H1 (cell line): ENCODE data around the gene ZBTB43. TPM values are rescaled to one million over a fixed set of nuclear protein-coding genes. Genes with fewer than 3 reads are reported as not detected.

ENCODE experiments used
- CTCF ChIA-PET: fragments of 300-600 bp; sonication (Branson Sonifier 250); formaldehyde crosslinking; loops from one replicate; lab custom pipeline; 2021; ENCODE audit not compliant: partially characterized antibody; lab: Charles Lee
- POLR2A ChIA-PET: fragments of 300-600 bp; sonication (Branson Sonifier 250); formaldehyde crosslinking; loops from one replicate; lab custom pipeline; 2021; ENCODE audit warnings: inconsistent platforms; ENCODE audit not compliant: partially characterized antibody; lab: Charles Lee
- DNase-seq, 2 experiments: peaks; one replicate each; pipeline versions ENCODE4 v3.0.0 to v3.0.0-alpha.2; 2010 to 2022; ENCODE audit warnings: low spot score in 2 of 2, low read depth in 1 of 2, mixed read lengths in 1 of 2
- FAIRE-seq: peaks from 2 replicates; lab custom pipeline; 2011; peaks lifted over from hg19 to GRCh38; lab: Jason Lieb, UNC
- H2AFZ ChIP-seq: 2 replicates; pipeline ENCODE4 v1.8.1; 2012; ENCODE audit warnings: low read length, inconsistent platforms
- H2AK5ac ChIP-seq: 2 replicates; pipeline ENCODE4 v1.6.1; 2013; ENCODE audit warnings: low read depth, low read length
- H2BK120ac ChIP-seq: replicated peaks from 2 replicates; pipeline ENCODE3; 2013; ENCODE audit warnings: low read depth, low read length, inconsistent platforms
- H2BK12ac ChIP-seq: 2 replicates; pipeline ENCODE4 v1.6.1; 2013; ENCODE audit warnings: low read depth, low read length
- H2BK15ac ChIP-seq: 2 replicates; pipeline ENCODE4 v1.6.1; 2013; ENCODE audit warnings: low read length
- H2BK20ac ChIP-seq: 2 replicates; pipeline ENCODE4 v1.6.1; 2013; ENCODE audit warnings: low read length
- H2BK5ac ChIP-seq: 2 replicates; pipeline ENCODE4 v1.6.1; 2013; ENCODE audit warnings: low read depth, low read length
- H3K14ac ChIP-seq: 2 replicates; pipeline ENCODE4 v1.6.1; 2013; ENCODE audit warnings: inconsistent platforms; ENCODE audit not compliant: insufficient read length
- H3K18ac ChIP-seq: 2 replicates; pipeline ENCODE4 v1.6.1; 2013; ENCODE audit warnings: low read length; ENCODE audit errors: extremely low read depth
- H3K23ac ChIP-seq: 2 replicates; pipeline ENCODE4 v1.6.1; 2013; ENCODE audit warnings: inconsistent platforms; ENCODE audit not compliant: insufficient read length
- H3K23me2 ChIP-seq: 2 replicates; pipeline ENCODE4 v1.6.1; 2013; ENCODE audit warnings: low read depth, low read length
- H3K27ac ChIP-seq: 2 replicates; pipeline ENCODE4 v1.6.1; 2011; ENCODE audit warnings: low read depth, low read length, inconsistent platforms
- H3K27me3 ChIP-seq, 4 experiments: replicated peaks in 1 of 4; 1 replicate in 1 of 4; 2 replicates in 3 of 4; pipeline versions ENCODE4 v1.6.1 to v1.8.1; 2011 to 2013; ENCODE audit warnings: low read length in 3 of 4, mild to moderate bottlenecking in 3 of 4, inconsistent platforms in 2 of 4, mixed read lengths in 2 of 4, moderate library complexity in 1 of 4; ENCODE audit not compliant: control insufficient read depth in 3 of 4, insufficient read depth in 3 of 4; ENCODE audit errors: extremely low read depth in 1 of 4
- H3K36me3 ChIP-seq, 4 experiments: 2 replicates each; pipeline versions ENCODE4 v1.6.1 to v1.8.1; 2011 to 2013; ENCODE audit warnings: mild to moderate bottlenecking in 4 of 4, low read length in 3 of 4, moderate library complexity in 2 of 4, control low read depth in 1 of 4, inconsistent platforms in 1 of 4; ENCODE audit not compliant: insufficient read depth in 4 of 4, control insufficient read depth in 2 of 4
- H3K4ac ChIP-seq: replicated peaks from 2 replicates; pipeline ENCODE3; 2013; ENCODE audit warnings: low read length, low read depth, mixed read lengths, inconsistent platforms; ENCODE audit not compliant: insufficient read length
- H3K4me1 ChIP-seq, 4 experiments: replicated peaks in 1 of 4; 1 replicate in 1 of 4; 2 replicates in 3 of 4; pipeline versions ENCODE4 v1.6.1 to v1.8.1; 2011 to 2013; ENCODE audit warnings: low read length in 3 of 4, inconsistent platforms in 2 of 4, mixed read lengths in 1 of 4; ENCODE audit not compliant: insufficient read depth in 4 of 4, control insufficient read depth in 3 of 4
- H3K4me2 ChIP-seq, 2 experiments: 2 replicates each; pipeline versions ENCODE4 v1.6.1 to v1.8.1; 2011 to 2013; ENCODE audit warnings: low read depth in 2 of 2, low read length in 2 of 2, control low read depth in 1 of 2, inconsistent platforms in 1 of 2, mild to moderate bottlenecking in 1 of 2; ENCODE audit not compliant: insufficient read depth in 1 of 2
- H3K4me3 ChIP-seq, 4 experiments: fragments of 200-600, 300-600 bp in 1 of 4; sonication (generic), shearing (Covaris generic), sonication (Bioruptor Twin) in 1 of 4; 2 replicates each; pipeline versions ENCODE4 v1.5.1 to v1.8.1; 2011 to 2016; ENCODE audit warnings: low read length in 4 of 4, low read depth in 3 of 4, control low read depth in 2 of 4, inconsistent platforms in 2 of 4, mild to moderate bottlenecking in 2 of 4, mixed read lengths in 1 of 4, moderate library complexity in 1 of 4; ENCODE audit not compliant: insufficient read depth in 2 of 4; ENCODE audit errors: extremely low read depth in 1 of 4
- H3K56ac ChIP-seq: replicated peaks from 2 replicates; pipeline ENCODE3; 2013; ENCODE audit warnings: low read depth, mild to moderate bottlenecking, mixed read lengths, low read length, inconsistent platforms; ENCODE audit not compliant: insufficient read length
- H3K79me1 ChIP-seq: 2 replicates; pipeline ENCODE4 v1.6.1; 2013; ENCODE audit warnings: low read depth, low read length, control low read depth
- H3K79me2 ChIP-seq, 2 experiments: 2 replicates each; pipeline versions ENCODE4 v1.6.1 to v1.8.1; 2012 to 2013; ENCODE audit warnings: low read length in 2 of 2, mild to moderate bottlenecking in 2 of 2, inconsistent platforms in 1 of 2; ENCODE audit not compliant: insufficient read depth in 2 of 2, control insufficient read depth in 1 of 2
- H3K9ac ChIP-seq, 4 experiments: replicated peaks in 1 of 4; 1 replicate in 1 of 4; 2 replicates in 3 of 4; pipeline versions ENCODE4 v1.6.1 to v1.8.1; 2011 to 2013; ENCODE audit warnings: low read depth in 3 of 4, low read length in 3 of 4, control low read depth in 2 of 4, mild to moderate bottlenecking in 2 of 4, moderate library complexity in 2 of 4, inconsistent platforms in 1 of 4; ENCODE audit errors: extremely low read depth in 1 of 4
- H3K9me3 ChIP-seq, 2 experiments: 2 replicates each; pipeline versions ENCODE4 v1.6.1 to v1.8.1; 2012 to 2013; ENCODE audit warnings: mild to moderate bottlenecking in 2 of 2, moderate library complexity in 2 of 2, control low read depth in 1 of 2, inconsistent platforms in 1 of 2, low read depth in 1 of 2, low read length in 1 of 2, mixed read lengths in 1 of 2; ENCODE audit not compliant: insufficient read depth in 2 of 2
- H4K20me1 ChIP-seq, 2 experiments: replicated peaks in 1 of 2; 2 replicates each; pipeline versions ENCODE3 to v1.8.1; 2011 to 2013; ENCODE audit warnings: inconsistent platforms in 2 of 2, low read length in 2 of 2, mild to moderate bottlenecking in 1 of 2; ENCODE audit not compliant: insufficient read depth in 2 of 2, control insufficient read depth in 1 of 2
- H4K5ac ChIP-seq: 2 replicates; pipeline ENCODE4 v1.6.1; 2013; ENCODE audit warnings: low read length, low read depth, mixed read lengths, inconsistent platforms; ENCODE audit not compliant: insufficient read length
- H4K8ac ChIP-seq: 2 replicates; pipeline ENCODE4 v1.8.0; 2013; ENCODE audit warnings: mild to moderate bottlenecking, moderate library complexity, low read length, inconsistent platforms; ENCODE audit not compliant: insufficient read depth; ENCODE audit errors: extremely low read depth
- H4K91ac ChIP-seq: replicated peaks from 2 replicates; pipeline ENCODE3; 2013; ENCODE audit warnings: low read length, mixed read lengths, inconsistent platforms; ENCODE audit not compliant: insufficient read length
- ASH2L ChIP-seq: fragments of 200-600, 300-600 bp; sonication (generic); IDR thresholded peaks from one replicate; pipeline ENCODE4 v1.7.1; 2017; ENCODE audit warnings: low read length
- BCL11A ChIP-seq, 2 experiments: IDR thresholded peaks; one replicate each; pipeline ENCODE4 v1.6.1; 2011; ENCODE audit warnings: low read depth in 2 of 2, low read length in 2 of 2, mild to moderate bottlenecking in 2 of 2
- CEBPB ChIP-seq: IDR thresholded peaks from 2 replicates; pipeline ENCODE4 v1.6.1; 2012; ENCODE audit warnings: low read depth, low read length
- EGR1 ChIP-seq: IDR thresholded peaks from 2 replicates; pipeline ENCODE4 v1.6.1; 2011; ENCODE audit warnings: low read depth, low read length, borderline replicate concordance
- GABPA ChIP-seq: IDR thresholded peaks from 2 replicates; pipeline ENCODE4 v1.6.1; 2011; ENCODE audit warnings: mild to moderate bottlenecking, low read length, moderate library complexity, borderline replicate concordance; ENCODE audit not compliant: insufficient read depth
- KDM5A ChIP-seq: fragments of 200-600 bp; IDR thresholded peaks from 2 replicates; pipeline ENCODE4 v1.7.1; 2012; ENCODE audit warnings: mild to moderate bottlenecking, low read length, inconsistent platforms, mixed read lengths
- SAP30 ChIP-seq: fragments of 300-600 bp; sonication (generic); IDR thresholded peaks from 2 replicates; pipeline ENCODE4 v1.7.1; 2012; ENCODE audit warnings: low read length, moderate library complexity, mild to moderate bottlenecking, inconsistent platforms; ENCODE audit not compliant: insufficient read depth, insufficient replicate concordance
- SIN3A ChIP-seq, 2 experiments: IDR thresholded peaks in 1 of 2; conservative IDR thresholded peaks in 1 of 2; 2 replicates each; pipeline ENCODE4 v1.6.1; 2011 to 2012; ENCODE audit warnings: low read length in 2 of 2, improper control_type of control experiment in 1 of 2, low read depth in 1 of 2, mild to moderate bottlenecking in 1 of 2
- SIRT6 ChIP-seq: IDR thresholded peaks from one replicate; pipeline ENCODE4 v1.7.1; 2012; ENCODE audit warnings: low read length, inconsistent platforms
- SP1 ChIP-seq: IDR thresholded peaks from 2 replicates; pipeline ENCODE4 v1.6.1; 2011; ENCODE audit warnings: low read depth, low read length
- TAF1 ChIP-seq: IDR thresholded peaks from 2 replicates; pipeline ENCODE4 v1.6.1; 2011; ENCODE audit warnings: mild to moderate bottlenecking, low read depth, low read length
- ZNF274 ChIP-seq: IDR thresholded peaks from 2 replicates; pipeline ENCODE4 v1.7.0; 2012; ENCODE audit warnings: low read length, borderline replicate concordance; ENCODE audit errors: extremely low read depth
- WGBS, 2 experiments: shearing (Covaris generic) in 1 of 2; methylation state at CpG; one replicate each; pipeline versions ENCODE4 v1.1.6 to v1.1.7; 2013 to 2015; ENCODE audit warnings: low lambda C conversion rate in 2 of 2, mixed read lengths in 2 of 2, inconsistent platforms in 1 of 2, low coverage in 1 of 2, missing lambda C conversion rate in 1 of 2; ENCODE audit not compliant: insufficient replicate concordance in 2 of 2, insufficient coverage in 1 of 2, insufficient read length in 1 of 2; ENCODE audit errors: extremely low coverage in 1 of 2, missing lambda C conversion rate in 1 of 2; 5-methylcytosine and 5-hydroxymethylcytosine counted together
- polyA plus RNA-seq, 7 experiments: library from polyadenylated mRNA; depleted of rRNA in 3 of 7; stranded (reverse) in 5 of 7; unstranded in 2 of 7; fragments of >200 nt in 5 of 7; fragments of 200-250 nt in 2 of 7; gene quantifications; 1 replicate in 5 of 7; 2 replicates in 1 of 7; 4 replicates in 1 of 7; pipeline versions ENCODE4 v1.2.1 to v1.2.3, GENCODE V29; 2011 to 2013; ENCODE audit warnings: missing spikeins in 2 of 7, mixed read lengths in 2 of 7
- total RNA-seq: library from RNA; stranded (reverse); fragmentation: NEBNext Ultra II Directional; extraction: Animal tissue kit (Norgen Biotek cat#: 25700); gene quantifications from 2 replicates; pipeline ENCODE4 v1.2.1, GENCODE V29; 2021

The ZBTB43 gene
- total and polyA plus RNA-seq, 2 of the 8 experiments (the other 6 are each of a cell fraction or from before 2014, with no cell fraction given): 4.1 to 16.7 TPM

DNA sequence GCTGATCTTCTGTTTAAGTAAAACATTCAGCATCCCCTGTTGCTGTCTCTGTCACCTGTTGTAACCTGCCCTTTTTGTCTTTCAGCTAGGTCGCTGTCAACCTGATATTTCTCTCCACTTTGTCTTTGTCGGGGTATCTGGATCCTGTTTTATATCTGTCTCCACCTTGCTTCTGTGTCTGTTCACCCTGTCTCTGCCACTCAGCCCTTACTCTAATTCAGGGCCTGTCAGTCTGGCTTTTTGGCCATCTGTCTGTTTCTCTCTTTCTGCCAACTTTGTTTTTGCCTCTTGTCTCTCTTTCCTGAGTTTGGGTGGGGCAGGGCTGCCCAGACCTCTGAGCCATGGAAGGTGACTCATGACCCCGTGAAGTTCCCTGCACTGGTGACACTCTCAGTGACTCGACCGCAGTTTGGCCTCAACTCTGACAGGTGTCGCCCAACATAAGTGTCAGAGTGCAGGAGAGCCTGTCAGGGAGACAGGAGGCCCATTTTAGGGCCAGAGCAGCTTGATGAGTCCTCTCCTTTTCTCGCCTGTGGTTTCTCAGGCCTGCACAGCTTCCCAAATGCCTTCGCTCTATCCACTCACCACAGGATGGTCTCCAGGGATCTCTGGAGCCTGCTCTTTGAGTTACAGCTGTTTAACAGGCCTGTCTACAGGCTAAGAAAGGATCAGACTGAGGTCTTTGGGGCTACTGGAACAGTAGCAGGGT is 868 bp downstream of the ZBTB43 start:
- H2AFZ ChIP-seq: no peak overlapping the region
- no peaks in the 10 kb centered on the region for H3K36me3 ChIP-seq
- H3K23ac ChIP-seq: no peak overlapping the region
- TF ChIP-seq GABPA (no peak), SIRT6 (no peak), KDM5A (no peak), EGR1 (no peak), ZNF274 (no peak), TAF1 (no peak), ASH2L (no peak), SP1 (no peak), BCL11A (IDR thresholded peaks at IDR 0.05; ENCODE audit: low read depth in 2 of 2, low read length in 2 of 2) (no peak), CEBPB (no peak), SIN3A (conservative IDR thresholded peaks at IDR 0.05 in 1 of 2, IDR thresholded peaks at IDR 0.05 in 1 of 2; ENCODE audit: low read depth in 1 of 2, low read length in 2 of 2) (0 out of 4 replicates have a peak, but pooled peaks of 1 of the 2 experiments have one; percentile 53), SAP30 (peak; percentile 71)

More for the DNA sequence above, 868 bp downstream of the ZBTB43 start:
- no peak overlapping the region for H2BK5ac ChIP-seq
- H4K20me1 ChIP-seq: peaks cover 5 to 8% of the 10 kb centered on the region in 2 experiments
- H3K18ac ChIP-seq: no peak overlapping the region
- H2BK15ac ChIP-seq: no peak overlapping the region
- peaks cover 6 to 39% of the 10 kb centered on the region in 2 experiments; a peak in 3 of 4 replicates for H3K79me2 ChIP-seq
- no peak overlapping the region for H2BK120ac ChIP-seq
- peak overlapping the region; percentile 22; the same call in 1 of the 2 replicates for H4K8ac ChIP-seq
- DNase-seq: no peak
- H3K56ac ChIP-seq: no peak overlapping the region
- ChIA-PET CTCF (interaction anchor here (0.6 to 1.8 kb wide), 5 partner anchors 58 to 208 kb away, joined by 3 to 7 read pairs (median 4); no protein-coding TSS in a partner anchor), POLR2A (interaction anchor here (0.8 to 1.6 kb wide), 2 partner anchors 13 to 75 kb away, joined by 3 to 6 read pairs; no protein-coding TSS in a partner anchor)
- H3K27ac ChIP-seq: no peak overlapping the region
- H3K4me3 ChIP-seq: peak overlapping the region; percentile 76 to 88 (median 81)
- peaks cover 0 to 7% (median 5%) of the 10 kb centered on the region in 4 experiments; a peak in 6 of 7 replicates for H3K4me1 ChIP-seq
- peak overlapping the region in 3 of 4 experiments; percentile 56 to 71 (median 71); a peak in 5 of 7 replicates for H3K9ac ChIP-seq
- H3K79me1 ChIP-seq: peaks cover 4% of the 10 kb centered on the region; the same call in 1 of the 2 replicates
- no peak for FAIRE-seq
- no peak overlapping the region for H4K5ac ChIP-seq
- H3K4ac ChIP-seq: no peak overlapping the region
- H3K4me2 ChIP-seq: peak overlapping the region; percentile 78 to 91
- WGBS, 2 experiments: 70% methylated on average over 8 of the region's 8 CpGs; no CpG with 5 or more reads in 1 of the 2 experiments
- H3K14ac ChIP-seq: no peak overlapping the region
- no peaks in the 10 kb centered on the region for H3K9me3 ChIP-seq
- H2AK5ac ChIP-seq: peak overlapping the region; percentile 18; the same call in 1 of the 2 replicates
- H3K27me3 ChIP-seq: peaks cover 0 to 2% (median 0%) of the 10 kb centered on the region in 4 experiments; a peak in 1 of 7 replicates
- peaks cover 3% of the 10 kb centered on the region; the same call in 1 of the 2 replicates for H3K23me2 ChIP-seq
- H2BK20ac ChIP-seq: no peak overlapping the region
- no peak overlapping the region for H2BK12ac ChIP-seq
- H4K91ac ChIP-seq: no peak overlapping the region
